Panc1 (cell line): ENCODE measurements around the gene ATP5PF. TPM values are rescaled to one million over a fixed set of nuclear protein-coding genes. Genes with fewer than 3 reads are reported as not detected.

ENCODE experiments used
- ATAC-seq: fragments of 200-7000 bp; cut with Tn5 transposase; 2 replicates; pipeline ENCODE4 v1.9.1; 2020; ENCODE audit warnings: mild to moderate bottlenecking, moderate library complexity
- BruUV-seq: library from RNA; stranded (reverse); fragments of 400-500 nt; replicated peaks from 2 replicates; lab custom pipeline; 2021; lab: Mats Ljungman, UMichigan
- CTCF ChIA-PET: fragments of 300-600 bp; sonication (Branson Sonifier 250); formaldehyde crosslinking; loops from one replicate; lab custom pipeline; 2022; ENCODE audit warnings: antibody characterized with exemption; lab: Charles Lee
- POLR2A ChIA-PET: fragments of 300-600 bp; sonication (Branson Sonifier 250); formaldehyde crosslinking; loops from one replicate; lab custom pipeline; 2022; ENCODE audit warnings: antibody characterized with exemption; lab: Charles Lee
- DNase-seq: peaks from one replicate; pipeline ENCODE4 v3.0.0-alpha.2; 2010; ENCODE audit warnings: low read depth, low spot score
- H3K27ac ChIP-seq: 2 replicates; pipeline ENCODE4 v1.5.1; 2011; ENCODE audit warnings: mild to moderate bottlenecking, low read length, inconsistent platforms
- H3K27me3 ChIP-seq: fragments of 200-500 bp; sonication (Bioruptor generic); 2 replicates; pipeline ENCODE4 v1.6.0; 2014; ENCODE audit warnings: low read length, inconsistent platforms; ENCODE audit not compliant: control insufficient read depth, insufficient read depth
- H3K36me3 ChIP-seq: fragments of 200-500 bp; sonication (Bioruptor generic); 2 replicates; pipeline ENCODE4 v1.5.1; 2014; ENCODE audit warnings: inconsistent platforms, mild to moderate bottlenecking, low read length, moderate library complexity; ENCODE audit not compliant: control insufficient read depth, insufficient read depth
- H3K4me1 ChIP-seq: 2 replicates; pipeline ENCODE4 v1.5.1; 2011; ENCODE audit warnings: inconsistent platforms, mild to moderate bottlenecking, low read length, moderate library complexity; ENCODE audit not compliant: control insufficient read depth, insufficient read depth
- H3K4me3 ChIP-seq, 2 experiments: 2 replicates each; pipeline ENCODE4 v1.5.1; 2011 to 2012; ENCODE audit warnings: low read depth in 2 of 2, low read length in 2 of 2, mild to moderate bottlenecking in 2 of 2, inconsistent platforms in 1 of 2, moderate library complexity in 1 of 2
- H3K9me3 ChIP-seq: fragments of 200-500 bp; sonication (Bioruptor generic); 2 replicates; pipeline ENCODE4 v1.5.1; 2014; ENCODE audit warnings: low read depth, mild to moderate bottlenecking, inconsistent platforms, low read length, moderate library complexity; ENCODE audit not compliant: control insufficient read depth, insufficient read depth
- CTCF ChIP-seq: fragments of 450-650 bp; IDR thresholded peaks from 2 replicates; pipeline ENCODE4 v1.5.1; 2017; ENCODE audit warnings: mild to moderate bottlenecking
- POLR2AphosphoS5 ChIP-seq: IDR thresholded peaks from 2 replicates; pipeline ENCODE4 v1.6.1; 2012; ENCODE audit warnings: mild to moderate bottlenecking, low read depth, low read length, moderate library complexity
- REST ChIP-seq, 2 experiments: IDR thresholded peaks; 2 replicates each; pipeline ENCODE4 v1.6.1; 2011 to 2012; ENCODE audit warnings: low read depth in 2 of 2, control low read depth in 1 of 2, low read length in 1 of 2, mild to moderate bottlenecking in 1 of 2, moderate library complexity in 1 of 2; ENCODE audit not compliant: insufficient read depth in 1 of 2
- SIN3A ChIP-seq: IDR thresholded peaks from 2 replicates; pipeline ENCODE4 v1.6.1; 2012; ENCODE audit warnings: low read depth, mild to moderate bottlenecking, low read length, moderate library complexity, borderline replicate concordance; ENCODE audit not compliant: insufficient read depth
- TCF7L2 ChIP-seq: IDR thresholded peaks from 2 replicates; pipeline ENCODE4 v1.6.1; 2011; ENCODE audit warnings: mild to moderate bottlenecking, low read depth, low read length, inconsistent platforms
- in situ Hi-C: cut with HindIII; loops from 2 replicates; pipeline ENCODE4 v1.10.0; 2016; ENCODE audit warnings: low sequenced_read_pairs, low pct_unique_long_range_greater_than_20kb
- intact Hi-C: fragments of 100-400 bp; cut with micrococcal nuclease; formaldehyde crosslinking; loops from one replicate; pipeline ENCODE4 v1.10.0; 2022; ENCODE audit not compliant: unreplicated experiment
- total RNA-seq: library from RNA; stranded (reverse); gene quantifications from one replicate; pipeline ENCODE4 v1.2.1, GENCODE V29; 2021; ENCODE audit not compliant: unreplicated experiment

ATP5PF gene
- total RNA-seq, 1 experiment from 2014 or later = 103 TPM

GRCh38 chr21:25750085-25750484 lies 15.4 kb upstream of the ATP5PF start:
- H3K27me3 ChIP-seq = no peaks in the 10 kb centered on the region
- H3K4me3 ChIP-seq = no peak overlapping the region
- no peaks in the 10 kb centered on the region for H3K9me3 ChIP-seq
- no TSS peak for BruUV-seq
- no peaks in the 10 kb centered on the region for H3K4me1 ChIP-seq
- peaks cover 15% of the 10 kb centered on the region; the same call in 1 of the 2 replicates for H3K36me3 ChIP-seq
- no peak for TF ChIP-seq SIN3A
- no peak for TF ChIP-seq REST (IDR thresholded peaks at IDR 0.05; ENCODE audit: insufficient read depth in 1 of 2, low read depth in 2 of 2, low read length in 1 of 2)
- no peak for TF ChIP-seq CTCF
- no peak for TF ChIP-seq TCF7L2
- no peak for TF ChIP-seq POLR2AphosphoS5
- ATAC-seq = no peak
- CTCF ChIA-PET = no interaction called here
- no peak for DNase-seq
- intact Hi-C loops = no loop called here
- H3K27ac ChIP-seq = no peak overlapping the region
- in situ Hi-C loops = no loop called here
- POLR2A ChIA-PET = no interaction called here

GRCh38 chr21:25744854-25745253 lies 10.2 kb upstream of the ATP5PF start:
- BruUV-seq = no TSS peak
- POLR2A ChIA-PET = no interaction called here

More at GRCh38 chr21:25744854-25745253, 10.2 kb upstream of the ATP5PF start:
- DNase-seq (no peak), ATAC-seq (no peak)
- Histone ChIP-seq H3K4me3 (no peak overlapping the region), H3K4me1 (no peaks in the 10 kb centered on the region), H3K36me3 (peaks cover 11% of the 10 kb centered on the region; the same call in 1 of the 2 replicates), H3K27me3 (no peaks in the 10 kb centered on the region), H3K9me3 (no peaks in the 10 kb centered on the region), H3K27ac (no peak overlapping the region)
- in situ Hi-C loops (no loop called here), intact Hi-C loops (no loop called here)
- no peak for TF ChIP-seq REST (IDR thresholded peaks at IDR 0.05; ENCODE audit: insufficient read depth in 1 of 2, low read depth in 2 of 2, low read length in 1 of 2)
- CTCF ChIA-PET = no interaction called here
